C4-2B (cell line): ENCODE measurements around the gene RPS14.

Experiments used
- H3K27ac ChIP-seq: fragments of 450-650 bp; 2 replicates; pipeline ENCODE4 v1.5.1; 2017
- CTCF ChIP-seq: fragments of 450-650 bp; conservative IDR thresholded peaks from 2 replicates; pipeline ENCODE4 v1.5.1; 2017; ENCODE audit warnings: mild to moderate bottlenecking
- ZFX ChIP-seq: fragments of 450-650 bp; IDR thresholded peaks from 2 replicates; pipeline ENCODE4 v1.6.1; 2017

RPS14 gene

DNA sequence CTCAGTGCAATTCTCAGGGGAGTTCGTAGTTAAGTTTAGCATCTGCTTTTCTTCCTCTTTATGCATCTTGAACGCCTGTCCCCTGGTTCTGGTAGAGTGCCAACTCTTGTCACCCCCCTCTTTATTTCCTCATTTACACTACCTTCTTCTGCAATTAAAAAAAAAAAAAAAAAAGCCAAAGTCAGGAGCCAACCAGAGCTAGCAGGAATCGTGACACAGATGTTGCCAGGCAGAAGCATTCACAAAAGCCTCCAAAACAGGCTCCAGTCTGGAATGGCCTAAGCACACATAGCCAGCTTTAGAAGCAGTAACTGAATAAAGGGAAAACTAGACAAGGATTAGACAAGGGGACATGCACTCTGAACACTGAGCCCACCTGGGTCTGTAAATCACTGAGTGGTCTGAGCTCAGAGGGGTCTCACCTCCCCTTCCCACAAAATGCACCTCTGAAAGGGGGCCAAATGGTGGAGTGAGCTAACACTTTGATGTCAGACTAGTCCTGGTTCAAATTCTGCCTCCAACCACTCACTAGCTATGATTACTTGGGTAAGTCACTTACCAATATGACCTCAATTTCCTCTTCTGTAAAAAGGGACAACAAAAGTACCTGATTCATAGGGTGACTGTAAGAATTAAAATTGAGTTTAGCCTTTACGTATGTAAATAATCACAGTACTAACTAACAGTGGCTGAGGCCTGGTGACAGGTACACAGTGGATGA is 38.9 kb downstream of the RPS14 start:
- TF ChIP-seq CTCF (no peak), ZFX (no peak)
- H3K27ac ChIP-seq: no peak overlapping the region

- no peak overlapping the region for H3K27ac ChIP-seq
These were observed 39.7 kb downstream of the RPS14 start for GRCh38 chr5:150409638-150410523.

DNA sequence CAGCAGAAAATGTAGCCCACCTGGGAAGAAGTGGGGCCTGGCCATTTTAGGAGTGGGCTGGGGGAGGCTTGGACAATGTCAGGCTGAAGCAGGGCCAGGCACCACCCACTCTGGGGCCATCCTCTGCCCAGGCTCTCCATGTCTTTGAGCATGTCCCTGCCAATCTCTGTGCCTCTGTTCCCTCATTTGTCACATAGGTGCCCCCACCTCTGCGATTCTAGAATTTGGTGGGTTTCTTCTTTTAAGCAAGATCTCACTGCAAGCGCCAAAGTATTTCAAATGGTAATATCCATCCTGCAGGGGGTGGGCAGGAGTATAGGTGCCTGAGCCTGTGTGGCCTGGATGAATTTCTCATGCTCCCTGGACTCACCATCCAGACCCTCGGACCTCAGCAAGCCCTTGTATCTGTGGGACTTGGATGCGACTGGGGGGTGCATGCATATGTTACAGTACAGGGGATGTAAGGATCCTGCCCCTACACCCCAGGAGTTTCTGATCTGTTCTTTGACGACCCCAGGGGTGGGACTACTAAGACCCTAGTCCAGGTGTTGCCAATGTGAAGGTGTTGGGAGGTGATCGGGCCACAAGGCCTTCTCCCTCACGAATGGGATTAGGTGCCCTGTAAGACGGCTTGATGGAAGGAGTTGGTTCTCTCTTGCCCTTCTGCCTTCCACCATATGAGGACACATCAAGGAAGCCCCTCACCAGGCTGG is 41.2 kb downstream of the RPS14 start:
- no peak overlapping the region for H3K27ac ChIP-seq
- TF ChIP-seq CTCF: no peak
- no peak for TF ChIP-seq ZFX

More at GRCh38 chr5:150409638-150410523, 39.7 kb downstream of the RPS14 start:
- TF ChIP-seq ZFX (no peak), CTCF (no peak)

GRCh38 chr5:150407096-150407720 is 42.3 kb downstream of the RPS14 start:
- TF ChIP-seq ZFX: no peak
- no peak for TF ChIP-seq CTCF
- no peak overlapping the region for H3K27ac ChIP-seq

- no peak for TF ChIP-seq CTCF
- TF ChIP-seq ZFX: no peak
- H3K27ac ChIP-seq: no peak overlapping the region
These were observed 42.8 kb downstream of the RPS14 start for GRCh38 chr5:150406723-150407095.

GRCh38 chr5:150406103-150406722 is 43.3 kb downstream of the RPS14 start:
- TF ChIP-seq CTCF (no peak), ZFX (no peak)
- H3K27ac ChIP-seq: no peak overlapping the region
